Left ventricle myocardium superior (tissue), 1 donor: ENCODE data around the gene ZMYND11. TPM values are rescaled to one million over a fixed set of nuclear protein-coding genes. Genes with fewer than 3 reads are reported as not detected.

Experiments
- ATAC-seq: fragments of 200-7000 bp; cut with Tn5 transposase; one replicate; pipeline ENCODE4 v1.9.1; 2020; ENCODE audit warnings: mild to moderate bottlenecking, moderate library complexity
- DNase-seq: peaks from one replicate; pipeline ENCODE4 v3.0.0-alpha.2; 2020
- intact Hi-C: fragments of 100-400 bp; cut with micrococcal nuclease; formaldehyde crosslinking; loops from one replicate; pipeline ENCODE4 v1.11.0; 2022
- total RNA-seq: library from RNA; stranded (reverse); fragmentation: NEBNext Ultra II Directional; extraction: Animal tissue kit (Norgen Biotek cat#: 25700); gene quantifications from one replicate; pipeline ENCODE4 v1.2.1, GENCODE V29; 2021
- donor health status: DM: no; HTN: yes; CAD: no; lungs with severe emphysema.

Gene ZMYND11
- total RNA-seq, 1 donor from 2014 or later: 80.7 TPM

DNA sequence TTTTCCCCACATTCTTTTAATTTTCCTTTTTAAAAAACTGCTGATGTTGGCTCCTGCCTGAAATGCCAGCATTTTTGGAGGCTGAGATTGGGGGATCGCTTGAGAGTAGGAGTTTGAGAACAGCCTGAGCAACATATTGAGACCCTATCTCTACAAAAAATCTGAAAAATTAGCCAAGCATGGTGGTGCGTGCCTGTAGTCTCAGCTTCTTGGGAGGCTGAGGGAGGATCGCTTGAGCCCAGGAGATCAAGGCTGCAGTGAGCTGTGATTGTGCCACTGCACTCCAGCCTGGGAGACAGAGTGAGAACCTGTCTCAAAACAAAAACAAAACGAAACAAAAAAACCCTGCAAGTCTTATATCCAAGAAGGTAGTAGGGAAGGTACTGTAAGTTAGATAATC is 51.7 kb downstream of the ZMYND11 start:
- no peak for ATAC-seq
- DNase-seq: no peak
- intact Hi-C loops: no loop called here

DNA sequence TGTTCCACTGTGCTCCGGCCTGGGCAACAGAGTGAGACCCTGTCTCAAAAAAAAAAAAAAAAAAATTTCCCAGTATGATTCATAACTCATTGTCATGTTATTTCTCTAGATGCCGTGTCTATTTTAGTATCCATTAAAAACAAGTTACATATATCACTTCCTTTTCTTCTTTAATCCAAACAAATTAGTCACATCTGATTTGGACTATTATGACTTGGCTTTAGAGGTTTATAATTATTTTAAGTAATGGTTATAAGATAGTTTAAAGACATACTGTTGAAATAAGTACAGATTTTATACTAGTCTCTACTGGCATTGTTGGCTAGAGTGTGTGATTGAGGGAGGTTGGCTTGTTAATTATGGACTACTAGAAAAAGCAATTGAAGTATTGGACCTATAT is 53.3 kb downstream of the ZMYND11 start:
- intact Hi-C loops: no loop called here
- ATAC-seq: no peak
- no peak for DNase-seq

DNA sequence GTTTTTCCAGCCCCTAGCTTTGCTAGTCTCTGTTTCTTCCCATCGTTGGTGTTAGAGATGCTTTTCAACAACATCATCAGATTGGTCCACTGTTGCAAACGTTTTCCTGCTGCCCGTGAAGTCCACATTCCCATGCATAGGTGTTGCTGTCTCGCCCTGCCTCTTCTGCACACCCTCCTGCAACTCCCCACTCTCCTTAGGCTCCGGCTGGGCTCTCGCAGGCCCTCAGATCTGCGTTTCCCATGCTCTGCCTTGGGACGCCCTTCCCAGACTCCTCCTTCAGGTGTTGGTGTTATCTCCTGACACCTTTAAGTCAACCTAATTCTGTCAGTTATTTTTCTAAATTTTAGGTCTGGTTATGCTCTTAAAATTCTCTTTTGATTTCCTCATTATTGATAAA is 55.0 kb downstream of the ZMYND11 start:
- ATAC-seq (no peak), DNase-seq (no peak)
- intact Hi-C loops: no loop called here

DNA sequence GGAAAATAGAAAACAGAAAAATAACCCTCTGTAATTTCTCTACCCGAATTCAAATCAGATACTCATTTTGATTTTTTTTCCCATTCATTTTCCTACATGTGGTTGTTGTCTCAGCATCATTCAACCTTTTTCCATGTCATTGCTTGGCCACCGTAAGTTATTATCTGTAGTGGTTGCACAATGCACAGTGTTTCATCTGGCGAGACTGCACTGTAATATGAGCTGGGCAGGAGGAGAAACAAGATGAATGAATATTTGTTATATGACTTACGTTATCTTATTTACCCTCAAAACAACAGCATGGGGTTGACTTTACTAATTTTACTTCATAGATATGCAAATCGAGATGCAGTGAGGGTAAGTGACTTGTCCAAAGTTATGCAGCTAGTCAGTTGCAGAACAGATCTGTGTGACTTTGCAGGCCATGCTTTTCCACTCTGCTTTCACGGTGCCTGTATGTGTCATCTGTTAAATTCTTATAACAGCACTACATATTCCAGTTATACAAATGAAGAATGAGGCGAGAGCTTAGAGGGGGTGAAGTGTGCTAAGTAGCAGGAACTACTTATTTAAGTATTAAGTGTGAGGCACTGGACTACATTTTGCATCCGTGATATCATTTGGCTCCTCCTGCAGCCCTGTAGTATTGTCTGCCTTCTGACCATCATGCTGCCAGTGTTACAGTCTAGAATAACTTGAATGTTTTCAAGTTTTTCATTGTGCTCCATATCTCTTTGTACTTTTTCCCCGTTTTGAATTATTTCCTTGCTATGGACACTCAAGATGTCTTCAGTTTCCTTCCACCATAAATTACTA is 56.7 kb downstream of the ZMYND11 start:
- DNase-seq (no peak), ATAC-seq (peak; percentile 95)
- intact Hi-C loops: no loop called here

DNA sequence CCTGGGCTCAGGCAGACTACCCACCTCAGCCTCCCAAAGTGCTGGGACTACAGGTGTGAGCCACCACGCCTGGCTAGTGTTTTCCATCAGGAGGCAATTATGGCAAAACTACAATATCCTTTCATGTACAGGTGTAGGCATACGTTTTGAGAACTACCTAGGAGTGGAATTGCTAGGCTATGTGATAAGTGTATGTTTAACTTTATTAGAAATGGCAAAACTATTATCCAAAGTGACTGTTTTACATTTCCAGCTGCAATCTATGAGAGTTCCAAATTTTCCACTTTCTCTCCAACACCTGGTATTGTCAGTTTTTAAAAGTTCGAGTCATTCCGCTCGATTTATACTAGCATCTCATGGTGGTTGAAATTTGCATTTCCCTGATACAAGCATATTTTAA is 59.0 kb downstream of the ZMYND11 start:
- DNase-seq: no peak
- intact Hi-C loops: no loop called here
- no peak for ATAC-seq

DNA sequence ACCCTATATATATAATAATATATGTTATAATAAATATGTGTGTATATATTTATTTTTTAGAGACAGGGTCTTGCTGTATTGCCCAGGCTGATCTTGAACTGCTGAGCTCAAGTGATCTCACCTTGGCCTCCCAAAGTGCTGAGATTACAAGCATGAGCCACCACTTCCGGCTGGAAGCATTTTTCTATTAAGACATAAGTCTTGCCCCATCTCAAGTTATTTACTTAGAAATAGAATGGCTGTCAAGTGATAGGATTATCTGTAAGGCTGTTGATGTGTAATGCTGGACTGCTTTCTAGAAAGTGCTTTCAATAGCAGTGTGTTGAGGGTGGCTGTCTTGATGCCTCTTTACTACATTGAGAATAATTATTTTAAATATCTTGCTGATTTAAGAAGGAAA is 65.2 kb downstream of the ZMYND11 start:
- no peak for ATAC-seq
- no peak for DNase-seq
- intact Hi-C loops: no loop called here

DNA sequence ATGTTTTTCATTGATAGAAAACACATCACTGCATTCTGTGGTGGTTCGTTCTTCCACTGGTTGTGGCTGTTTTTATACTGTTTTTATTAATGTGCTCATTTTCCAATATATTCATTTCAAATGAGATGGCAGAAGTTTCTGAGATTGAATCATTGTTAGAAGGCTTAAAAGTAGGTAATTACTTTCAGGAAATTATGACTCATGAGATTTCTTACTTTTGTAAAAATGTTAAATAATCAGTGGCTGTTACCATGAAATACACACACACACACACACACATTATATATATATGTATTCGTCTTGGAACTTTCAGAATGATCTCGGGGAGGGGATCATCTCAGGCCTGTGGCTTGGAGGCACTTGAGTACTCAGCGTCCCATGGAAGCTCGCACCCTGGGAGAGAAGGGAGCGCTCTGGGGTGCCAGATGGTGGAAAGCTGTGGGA is 66.1 kb downstream of the ZMYND11 start:
- no peak for ATAC-seq
- intact Hi-C loops: no loop called here

DNA sequence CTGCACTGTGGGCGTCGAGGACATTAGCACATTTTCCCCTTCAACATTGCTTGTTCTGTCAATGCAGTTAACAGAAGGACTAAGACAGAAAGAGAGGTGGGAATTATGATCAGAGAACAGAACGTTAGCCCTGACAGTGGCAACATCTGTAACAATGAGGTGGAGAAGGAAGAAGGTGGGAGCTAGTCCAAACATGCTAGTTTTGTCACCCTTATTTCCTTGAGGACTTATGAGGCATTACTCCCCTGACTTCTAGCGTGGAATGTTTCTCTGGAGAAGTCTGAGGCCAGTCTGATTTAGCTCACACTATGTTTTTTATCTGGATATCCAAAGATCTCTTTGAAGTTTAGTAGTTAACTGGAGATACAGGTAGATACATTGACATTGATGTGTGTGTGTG is 73.4 kb downstream of the ZMYND11 start:
- DNase-seq: no peak
- intact Hi-C loops: no loop called here
- ATAC-seq: no peak

More for the DNA sequence above, 66.1 kb downstream of the ZMYND11 start:
- no peak for DNase-seq

DNA sequence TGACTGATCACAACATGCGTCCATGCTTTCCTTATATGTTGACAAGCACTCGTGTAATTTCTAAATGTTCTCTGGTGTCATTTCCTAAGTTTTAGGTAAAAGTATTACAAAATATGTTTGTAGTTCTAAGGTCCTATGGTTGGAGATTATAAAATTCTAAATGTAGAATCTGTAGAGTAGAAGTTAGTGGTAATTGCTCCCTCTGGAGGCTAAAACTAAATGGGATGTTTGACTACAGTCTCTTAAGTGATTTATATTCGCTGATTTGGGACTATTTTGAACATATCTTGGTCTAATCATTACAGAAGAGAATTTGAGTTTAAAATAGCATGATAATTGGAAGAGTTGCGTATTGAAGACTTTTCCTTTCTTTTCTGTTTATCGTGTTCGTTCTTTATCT is 74.1 kb downstream of the ZMYND11 start:
- DNase-seq (no peak), ATAC-seq (no peak)
- intact Hi-C loops: no loop called here

DNA sequence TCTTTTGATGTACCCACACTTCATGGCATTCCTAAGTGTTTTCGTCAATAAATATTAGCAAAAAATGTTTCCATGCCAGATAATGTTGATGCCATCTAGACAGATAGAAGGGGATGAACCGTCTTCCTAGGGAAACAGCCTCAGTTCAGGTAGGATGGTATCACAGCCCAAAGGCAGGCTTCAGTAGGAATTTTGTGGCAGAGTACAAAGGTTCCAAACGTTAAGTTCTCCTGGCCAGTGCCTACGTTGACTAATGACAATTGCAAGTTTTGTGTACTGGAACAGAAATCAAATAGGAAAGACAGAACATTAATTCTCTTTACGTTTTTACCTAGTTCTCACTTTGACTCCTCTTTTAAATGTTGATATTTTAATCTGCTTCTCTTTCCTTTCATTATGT is 75.0 kb downstream of the ZMYND11 start:
- ATAC-seq (no peak), DNase-seq (no peak)
- intact Hi-C loops: no loop called here

DNA sequence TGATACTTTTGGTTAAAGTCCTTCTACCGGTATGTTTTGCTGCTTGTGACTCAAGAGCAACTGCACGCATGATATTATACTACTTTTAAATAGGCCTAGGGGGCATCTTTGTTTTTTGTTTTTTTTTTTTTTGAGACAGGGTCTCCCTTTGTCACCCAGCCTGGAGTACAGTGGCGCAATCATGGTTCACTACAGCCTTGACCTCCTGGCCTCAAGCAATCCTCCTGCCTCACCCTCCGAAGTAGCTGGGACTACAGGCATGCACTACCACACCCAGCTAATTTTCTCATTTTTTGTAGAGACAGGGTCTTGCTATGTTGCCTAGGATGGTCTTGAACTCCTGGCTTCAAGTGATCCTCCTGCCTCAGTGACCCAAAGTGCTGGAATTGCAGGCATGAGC is 80.2 kb downstream of the ZMYND11 start:
- intact Hi-C loops: no loop called here
- DNase-seq: no peak
- ATAC-seq: no peak

DNA sequence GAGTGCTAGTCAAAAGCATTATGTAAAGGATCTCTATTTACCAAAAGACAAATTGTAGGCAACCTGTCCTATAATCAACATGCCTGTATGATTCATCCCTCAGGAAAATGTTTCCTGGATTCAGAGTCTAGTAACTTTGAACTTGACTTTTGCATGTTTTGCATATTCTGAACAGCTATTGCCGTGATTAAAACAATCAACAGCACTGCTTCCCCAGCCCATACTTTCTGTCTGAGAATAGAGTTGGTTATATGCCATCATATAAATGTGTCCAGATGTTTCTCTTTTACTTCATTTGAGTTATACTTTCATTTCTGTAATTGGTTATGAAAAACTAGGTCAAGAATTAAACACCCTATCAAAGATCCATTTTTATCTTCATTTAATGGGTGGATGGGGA is 83.5 kb downstream of the ZMYND11 start:
- DNase-seq (no peak), ATAC-seq (no peak)
- intact Hi-C loops: no loop called here

DNA sequence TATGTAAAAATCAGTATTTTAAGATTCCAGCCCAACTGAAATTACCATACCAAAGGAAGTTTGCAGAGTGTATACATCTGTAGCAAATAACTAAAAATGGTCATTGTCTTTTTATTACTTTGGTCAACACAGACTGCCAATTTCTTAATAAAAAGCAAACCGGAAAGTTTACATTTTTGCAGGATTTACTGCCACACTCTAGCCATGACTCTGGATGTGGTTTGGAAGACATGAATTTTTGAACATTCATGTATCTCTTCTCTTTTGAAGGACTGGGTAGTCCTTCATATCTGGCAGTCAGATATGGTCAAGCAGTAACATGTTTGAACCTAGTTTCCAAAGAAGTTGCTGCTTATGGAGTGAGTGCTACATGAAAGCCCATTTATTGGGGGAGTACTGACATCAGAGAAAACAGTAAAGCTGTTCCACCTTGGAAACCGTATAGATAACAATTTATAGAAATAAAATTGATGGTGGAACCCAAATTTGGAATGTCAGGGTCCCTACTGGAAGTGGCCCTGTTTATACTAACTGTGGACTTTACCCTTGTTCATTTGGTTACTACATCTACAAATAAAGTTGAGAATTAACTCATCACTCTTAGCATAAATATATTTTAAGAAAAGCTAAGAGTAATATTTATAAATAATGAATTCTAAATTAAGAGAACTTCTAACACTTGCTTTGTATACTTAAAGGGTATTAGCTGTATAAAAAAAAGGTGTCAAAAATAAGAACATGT is 84.6 kb downstream of the ZMYND11 start:
- DNase-seq (no peak), ATAC-seq (no peak)
- intact Hi-C loops: no loop called here

DNA sequence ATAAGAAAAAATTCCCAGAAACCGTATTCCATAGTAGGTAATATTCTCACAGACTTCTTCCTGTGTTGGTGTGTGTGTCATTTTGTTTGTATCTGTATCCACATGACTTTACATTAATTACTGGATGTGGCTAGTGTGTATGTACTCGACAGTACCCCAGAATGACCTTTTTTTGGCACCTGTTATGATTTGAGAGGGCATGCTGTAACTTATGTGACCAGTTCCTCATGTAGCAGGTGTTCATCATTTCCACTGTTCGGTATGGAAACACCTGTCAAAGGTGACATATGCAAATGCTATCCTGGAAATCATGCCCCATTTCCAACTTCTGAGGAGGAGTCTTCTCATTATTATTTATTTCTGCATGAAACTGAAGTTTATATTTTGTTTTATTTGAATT is 89.3 kb downstream of the ZMYND11 start:
- ATAC-seq: no peak
- no peak for DNase-seq
- intact Hi-C loops: no loop called here

DNA sequence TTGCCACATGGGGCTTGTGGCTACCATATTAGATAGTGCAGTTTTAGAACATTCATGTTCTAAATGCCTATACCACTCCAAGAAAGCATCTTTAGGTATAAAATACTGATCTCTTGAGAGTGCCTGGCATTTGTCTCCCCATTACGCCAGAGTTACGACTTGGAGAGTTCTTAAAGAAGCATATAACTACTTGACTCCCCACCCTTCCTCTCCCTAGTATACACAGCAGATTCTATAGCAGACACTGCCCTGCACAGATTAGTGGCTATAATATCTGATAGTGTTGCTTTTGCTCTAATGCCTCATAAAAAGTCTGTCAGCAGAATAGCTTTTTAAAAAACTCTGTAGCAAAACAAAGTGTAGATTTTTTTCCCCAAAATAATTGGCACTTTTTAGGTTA is 90.8 kb downstream of the ZMYND11 start:
- intact Hi-C loops: no loop called here
- ATAC-seq (no peak), DNase-seq (no peak)

DNA sequence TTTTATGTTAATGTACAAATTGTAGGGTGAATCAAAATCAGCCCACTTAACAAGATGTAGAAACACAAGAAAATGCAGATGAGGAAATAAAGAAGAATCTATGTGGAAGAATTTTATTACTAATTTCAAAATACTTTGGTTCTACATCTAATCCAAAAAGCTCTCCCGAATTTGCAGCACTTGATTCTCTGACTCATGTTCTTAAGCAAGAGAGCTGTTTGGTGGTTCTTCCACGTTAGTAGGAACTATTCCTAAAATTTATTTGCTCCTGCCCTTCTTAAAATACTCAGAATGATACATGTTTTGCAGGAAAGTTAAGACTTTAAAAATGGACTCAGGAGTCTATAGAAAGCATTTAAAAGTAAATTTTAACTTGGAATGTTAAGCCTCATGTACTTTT is 91.8 kb downstream of the ZMYND11 start:
- intact Hi-C loops: no loop called here
- DNase-seq (no peak), ATAC-seq (no peak)

DNA sequence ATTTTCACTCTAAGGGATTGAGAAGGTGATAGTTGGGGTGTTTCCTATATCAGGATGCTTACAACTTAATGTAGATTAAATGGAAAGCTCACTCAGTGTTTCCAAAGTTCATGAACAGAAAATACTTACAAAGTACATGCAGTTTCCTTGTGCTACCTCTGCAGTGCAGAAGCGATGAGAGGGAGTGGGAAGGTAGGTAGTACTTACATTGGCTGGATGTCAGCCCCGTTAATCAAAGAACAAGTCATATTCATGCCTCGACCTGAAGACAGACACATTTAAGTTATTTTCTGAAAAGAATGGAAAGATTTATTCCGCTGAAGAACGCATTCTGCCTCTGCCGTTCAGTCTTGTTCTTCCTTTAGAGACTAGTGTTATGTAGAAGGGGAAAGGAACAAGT is 93.1 kb downstream of the ZMYND11 start:
- DNase-seq (no peak), ATAC-seq (no peak)
- intact Hi-C loops: no loop called here

DNA sequence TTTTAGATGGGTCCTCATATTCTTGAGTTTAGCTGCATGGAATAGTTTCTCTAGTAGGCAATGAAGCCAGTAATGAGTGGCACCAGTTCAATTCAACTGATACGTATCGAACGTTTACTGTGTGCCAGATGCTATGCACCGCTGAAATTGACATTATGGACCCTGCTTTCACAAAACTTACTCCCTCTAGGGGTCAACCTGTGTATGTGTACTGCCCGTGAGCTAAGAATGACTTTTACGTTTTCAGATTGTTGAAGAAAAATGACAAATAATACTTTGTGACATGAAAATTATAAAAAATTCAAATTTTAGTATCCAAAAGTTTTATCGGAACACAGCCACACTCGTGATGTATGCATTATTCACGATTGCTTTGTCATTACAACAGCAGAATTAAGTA is 95.5 kb downstream of the ZMYND11 start:
- ATAC-seq (no peak), DNase-seq (no peak)
- intact Hi-C loops: no loop called here

DNA sequence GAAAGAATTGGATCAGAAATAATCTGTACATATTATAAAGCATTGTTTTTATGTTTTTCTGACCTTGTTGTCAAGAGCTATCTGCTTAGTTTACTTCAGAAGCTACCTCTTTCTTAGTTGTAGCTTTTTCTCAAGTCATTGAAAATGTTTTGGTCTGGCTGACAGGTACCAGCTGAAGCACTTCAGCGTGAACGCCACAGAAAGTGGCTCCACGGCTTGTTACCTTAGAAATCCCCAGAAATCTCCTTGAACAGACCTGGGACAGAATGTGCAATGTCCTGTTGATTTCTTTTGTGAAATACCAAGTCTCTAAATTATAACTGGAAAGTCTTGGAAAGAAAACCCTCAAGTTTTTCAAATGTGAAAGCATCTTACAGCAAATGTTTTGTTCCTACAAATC is 96.8 kb downstream of the ZMYND11 start:
- DNase-seq: no peak
- intact Hi-C loops: no loop called here
- ATAC-seq: no peak

DNA sequence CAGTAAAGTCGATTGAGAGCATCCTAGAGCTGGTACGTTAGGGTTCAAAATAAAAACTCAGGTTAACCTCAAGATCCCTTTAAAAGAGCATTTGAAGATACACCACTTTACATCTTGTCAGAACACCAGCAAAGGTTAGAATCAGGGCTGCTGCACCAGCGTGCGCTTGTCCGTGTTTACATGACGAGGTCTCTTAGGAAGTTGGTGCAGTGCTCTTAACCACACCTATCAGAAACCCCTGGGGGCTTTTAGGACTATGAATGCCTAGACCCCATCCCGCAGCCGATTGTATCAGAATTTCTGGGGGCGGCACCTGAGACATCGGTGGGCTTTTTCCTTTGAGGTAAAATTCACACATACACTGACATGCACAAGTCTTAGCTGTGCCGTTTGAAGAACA is 97.6 kb downstream of the ZMYND11 start:
- intact Hi-C loops: no loop called here
- no peak for DNase-seq
- no peak for ATAC-seq
